Uterus (tissue), 2 donors: ENCODE data around the gene LRRC4C.

ENCODE experiments used
- CTCF ChIP-seq, 4 experiments: fragments of 200-600 bp in 2 of 4; fragments of 450-650 bp in 2 of 4; sonication (generic) in 2 of 4; IDR thresholded peaks; one replicate each; pipeline ENCODE4 v1.5.1; 2016 to 2019; ENCODE audit warnings: antibody characterized with exemption in 4 of 4, mild to moderate bottlenecking in 2 of 4, moderate library complexity in 1 of 4
- POLR2A ChIP-seq, 2 donors: fragments of 450-650 bp; IDR thresholded peaks; one replicate each; pipeline ENCODE4 v1.6.1; 2016; ENCODE audit warnings: antibody characterized with exemption in 2 of 2, mild to moderate bottlenecking in 1 of 2, moderate library complexity in 1 of 2

- TF ChIP-seq CTCF (IDR thresholded peaks at IDR 0.05) (no peak), POLR2A (IDR thresholded peaks at IDR 0.05) (no peak)
Measured at GRCh38 chr11:41051919-41052635, 407.4 kb downstream of the LRRC4C start.
